Fibroblast of skin of abdomen (primary cell): ENCODE results near the gene UHRF1.
"Not testable (repeated sequence)": the region's sequence is repeated elsewhere in the genome, so short reads cannot be mapped to it uniquely, and the experiment has no call there.

Experiments used
- DNase-seq: peaks from one replicate; pipeline ENCODE4 v3.0.0-alpha.2; 2013

Gene UHRF1

DNA sequence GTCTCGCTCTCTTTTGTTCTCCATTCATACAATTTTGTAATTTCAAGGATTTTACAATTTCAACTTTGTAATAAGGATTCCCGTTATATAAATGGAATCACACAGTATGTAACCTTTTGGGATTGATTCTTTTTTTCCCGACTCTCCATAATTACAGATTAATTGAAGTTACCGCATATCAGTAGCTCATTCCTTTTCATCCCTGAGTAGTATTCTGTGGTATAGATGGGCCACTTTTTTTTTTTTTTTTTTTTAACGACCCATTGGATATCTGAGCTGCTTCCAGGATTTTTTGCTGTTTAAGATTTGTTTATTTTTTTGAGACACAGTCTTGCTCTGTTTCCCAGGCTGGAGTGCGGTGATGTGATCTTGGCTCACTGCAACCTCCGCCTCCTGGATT is 27.8 kb downstream of the UHRF1 start:
- no peak for DNase-seq

DNA sequence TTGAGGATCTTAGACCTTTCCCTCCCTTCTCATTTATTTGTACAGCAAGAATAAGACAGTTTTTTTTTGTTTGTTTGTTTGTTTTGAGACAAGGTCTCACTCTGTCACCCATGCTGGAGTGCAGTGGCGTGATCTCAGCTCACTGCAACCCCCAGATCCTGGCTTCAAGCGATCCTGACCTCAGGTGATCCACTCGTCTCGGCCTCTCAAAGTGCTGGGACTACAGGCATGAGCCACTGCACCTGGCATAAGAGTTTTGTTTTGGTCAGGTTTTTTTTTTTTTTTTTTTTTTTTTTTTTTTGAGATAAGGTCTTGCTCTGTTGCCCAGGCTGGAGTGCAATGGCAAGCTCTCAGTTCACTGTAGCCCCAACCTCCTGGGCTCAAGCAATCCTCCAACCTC is 29.2 kb downstream of the UHRF1 start:
- not testable (repeated sequence) for DNase-seq

DNA sequence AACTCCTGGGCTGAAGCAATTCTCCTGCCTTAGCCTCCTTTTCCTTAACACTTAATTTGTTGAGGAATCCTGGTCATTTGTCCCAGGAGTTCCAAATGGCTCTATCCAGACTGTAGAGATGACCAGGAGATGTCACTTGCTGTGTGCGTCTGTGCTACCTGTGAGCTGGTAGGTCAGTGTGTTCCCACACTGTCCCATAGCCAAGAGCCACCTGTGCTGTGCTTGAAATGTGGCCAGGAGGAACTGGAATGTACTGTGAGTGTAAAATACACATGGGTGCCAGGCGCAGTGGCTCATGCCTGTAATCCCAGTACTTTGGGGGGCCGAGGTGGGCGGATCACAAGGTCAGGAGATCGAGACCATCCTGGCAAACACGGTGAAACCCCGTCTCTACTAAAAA is 30.2 kb downstream of the UHRF1 start:
- DNase-seq = no peak

DNA sequence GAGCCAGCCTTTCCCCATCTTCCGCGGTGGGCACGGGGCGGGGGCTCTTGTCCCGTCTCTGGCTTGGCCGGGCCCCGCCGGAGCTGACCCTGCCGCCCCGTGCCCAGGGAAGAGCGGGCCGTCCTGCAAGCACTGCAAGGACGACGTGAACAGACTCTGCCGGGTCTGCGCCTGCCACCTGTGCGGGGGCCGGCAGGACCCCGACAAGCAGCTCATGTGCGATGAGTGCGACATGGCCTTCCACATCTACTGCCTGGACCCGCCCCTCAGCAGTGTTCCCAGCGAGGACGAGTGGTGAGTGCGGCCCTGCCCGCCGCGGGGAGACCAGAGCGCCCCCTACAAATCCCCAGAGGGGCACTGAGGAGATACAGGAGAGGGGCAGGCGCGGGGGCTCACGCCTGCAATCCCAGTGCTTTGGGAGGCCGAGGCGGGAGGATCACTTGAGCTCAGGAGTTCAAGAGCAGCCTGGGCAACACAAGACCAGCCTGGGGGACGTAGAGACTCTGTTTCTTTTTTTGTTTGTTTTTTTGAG is 32.4 kb downstream of the UHRF1 start:
- not testable (repeated sequence) for DNase-seq

DNA sequence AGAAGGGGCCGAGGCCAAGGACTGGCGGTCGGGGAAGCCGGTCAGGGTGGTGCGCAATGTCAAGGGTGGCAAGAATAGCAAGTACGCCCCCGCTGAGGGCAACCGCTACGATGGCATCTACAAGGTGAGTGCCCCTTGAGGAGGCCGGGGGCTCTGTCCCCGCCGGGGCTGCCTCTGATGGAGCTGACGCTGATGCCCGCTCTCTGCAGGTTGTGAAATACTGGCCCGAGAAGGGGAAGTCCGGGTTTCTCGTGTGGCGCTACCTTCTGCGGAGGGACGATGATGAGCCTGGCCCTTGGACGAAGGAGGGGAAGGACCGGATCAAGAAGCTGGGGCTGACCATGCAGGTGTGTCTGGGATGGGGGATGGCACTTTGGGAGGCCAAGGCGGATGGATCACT is 41.3 kb downstream of the UHRF1 start:
- not testable (repeated sequence) for DNase-seq

DNA sequence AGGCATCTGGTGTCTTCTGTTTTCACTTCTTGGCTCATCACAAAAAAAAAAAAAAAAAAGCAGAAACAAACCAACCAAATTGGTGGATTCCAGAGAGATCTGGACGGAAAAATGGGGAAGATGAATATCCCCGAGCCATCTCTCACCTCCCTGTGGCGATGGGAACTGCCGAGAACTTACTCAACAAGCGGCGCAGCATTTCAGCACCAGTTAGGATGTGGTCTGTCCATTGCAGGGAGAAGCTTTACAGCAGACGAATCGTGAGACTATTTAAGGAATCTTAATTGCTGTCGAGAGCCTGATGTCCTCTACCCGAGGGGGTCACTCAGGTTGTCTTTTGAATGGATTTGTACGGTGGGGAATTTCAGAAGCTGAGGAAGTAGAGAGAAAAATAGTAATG is 42.4 kb downstream of the UHRF1 start:
- no peak for DNase-seq

DNA sequence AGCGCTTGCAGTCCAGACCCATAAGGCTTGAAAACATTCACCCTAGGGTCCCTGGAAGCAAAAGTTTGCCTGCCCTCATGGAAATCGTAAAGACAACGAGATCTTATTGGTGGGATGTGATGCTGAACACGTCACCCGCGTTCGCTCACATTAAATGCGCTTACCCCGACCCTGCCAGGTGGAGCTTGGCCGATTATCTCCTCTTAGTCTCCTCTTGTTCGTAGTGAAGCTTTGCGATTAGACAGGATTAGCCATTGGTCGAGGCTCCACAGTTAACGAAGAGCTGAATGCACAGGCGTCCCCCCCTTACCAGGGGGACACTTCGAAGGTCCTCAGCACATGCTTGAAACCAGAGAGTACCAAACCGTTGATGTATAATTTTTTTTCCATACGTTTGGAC is 43.6 kb downstream of the UHRF1 start:
- no peak for DNase-seq

DNA sequence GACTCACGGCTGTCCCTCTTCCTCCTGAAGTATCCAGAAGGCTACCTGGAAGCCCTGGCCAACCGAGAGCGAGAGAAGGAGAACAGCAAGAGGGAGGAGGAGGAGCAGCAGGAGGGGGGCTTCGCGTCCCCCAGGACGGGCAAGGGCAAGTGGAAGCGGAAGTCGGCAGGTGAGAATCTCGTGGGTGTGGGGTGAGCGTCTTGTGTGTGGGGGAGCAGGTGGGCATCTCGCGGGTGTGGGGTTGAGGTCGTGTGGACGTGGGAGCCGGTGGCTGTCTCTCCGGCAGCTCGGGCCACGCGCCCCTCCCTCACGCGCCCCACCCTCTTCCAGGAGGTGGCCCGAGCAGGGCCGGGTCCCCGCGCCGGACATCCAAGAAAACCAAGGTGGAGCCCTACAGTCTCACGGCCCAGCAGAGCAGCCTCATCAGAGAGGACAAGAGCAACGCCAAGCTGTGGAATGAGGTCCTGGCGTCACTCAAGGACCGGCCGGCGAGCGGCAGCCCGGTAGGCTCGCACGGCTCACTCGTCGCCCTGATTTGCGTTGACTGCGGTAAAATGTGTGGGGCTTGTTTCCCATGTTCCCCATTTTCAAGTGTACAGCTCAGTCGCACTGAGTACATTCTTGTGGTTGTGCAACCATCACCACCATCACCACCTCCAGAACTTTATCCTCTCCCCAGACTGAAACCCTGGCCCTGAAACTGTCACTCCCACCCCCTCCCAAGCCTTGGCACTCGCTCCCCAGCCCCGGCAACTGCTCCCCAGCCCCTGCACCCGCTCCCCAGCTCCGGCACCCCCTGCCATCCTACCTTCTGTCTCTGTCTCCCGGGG is 45.2 kb downstream of the UHRF1 start:
- not testable (repeated sequence) for DNase-seq

DNA sequence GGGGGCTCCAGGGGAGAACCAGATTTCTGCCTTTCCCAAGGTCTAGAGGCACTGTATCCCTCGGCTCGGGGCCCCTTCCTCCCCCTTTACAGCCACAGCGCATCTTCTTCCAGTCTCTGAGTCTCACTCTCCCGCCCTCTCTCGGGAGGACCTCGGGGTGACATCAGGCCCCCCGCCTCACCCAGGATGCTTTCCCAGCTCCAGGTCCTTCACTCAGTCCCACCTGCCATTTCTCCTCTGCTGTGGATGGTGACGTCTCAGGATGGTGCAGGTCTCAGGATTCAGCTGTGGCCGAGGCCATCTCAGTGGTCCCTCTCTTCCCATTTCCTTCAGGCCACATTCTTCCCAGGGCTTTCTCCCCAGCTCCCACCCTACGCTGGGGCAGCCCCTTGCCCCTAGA is 46.0 kb downstream of the UHRF1 start:
- DNase-seq = no peak

DNA sequence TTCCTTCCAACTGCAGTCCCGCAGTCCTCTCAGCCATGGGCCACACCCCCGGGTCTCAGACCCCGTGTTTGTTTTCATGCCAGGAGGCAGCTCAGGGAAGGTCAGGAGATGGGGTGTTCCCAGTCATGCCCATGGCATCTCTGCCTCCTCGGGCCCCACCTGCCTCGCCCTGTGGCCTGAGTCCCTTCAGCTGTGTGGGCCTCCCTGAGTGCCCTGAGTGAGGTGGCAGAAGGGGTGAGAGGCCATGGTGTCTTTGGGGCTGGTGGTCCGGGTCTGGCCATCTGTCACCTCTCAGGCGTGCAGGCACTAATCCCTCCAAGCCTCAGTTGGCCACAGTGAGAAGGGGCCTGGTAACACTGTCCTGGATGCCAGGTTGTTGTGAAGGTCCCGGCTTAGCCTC is 48.7 kb downstream of the UHRF1 start:
- DNase-seq = no peak

DNA sequence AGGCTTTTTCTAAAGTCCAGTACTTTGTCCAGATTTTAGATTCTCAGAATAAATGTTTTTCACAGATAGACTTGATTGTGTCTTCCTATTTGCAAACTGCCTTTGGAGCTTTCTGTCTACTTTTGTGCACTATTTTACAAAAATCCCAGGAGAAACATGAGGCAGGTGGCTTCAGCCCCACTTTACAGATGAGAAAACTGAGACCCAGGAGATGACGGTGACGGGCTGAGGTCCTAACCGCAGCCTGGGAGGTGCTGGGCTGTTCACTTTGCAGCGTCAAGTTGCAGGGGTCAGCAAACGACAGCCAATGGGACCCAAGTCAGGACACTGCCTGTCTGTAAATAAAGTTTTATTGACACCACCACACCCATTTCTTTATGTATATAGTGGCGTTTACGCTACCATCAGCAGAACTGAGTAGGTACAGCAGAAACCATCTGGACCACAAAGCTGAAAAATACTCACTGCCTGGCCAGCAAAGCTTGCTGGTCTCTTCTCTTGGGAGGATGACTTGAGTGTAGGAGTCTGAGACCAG is 52.9 kb downstream of the UHRF1 start:
- DNase-seq = no peak

DNA sequence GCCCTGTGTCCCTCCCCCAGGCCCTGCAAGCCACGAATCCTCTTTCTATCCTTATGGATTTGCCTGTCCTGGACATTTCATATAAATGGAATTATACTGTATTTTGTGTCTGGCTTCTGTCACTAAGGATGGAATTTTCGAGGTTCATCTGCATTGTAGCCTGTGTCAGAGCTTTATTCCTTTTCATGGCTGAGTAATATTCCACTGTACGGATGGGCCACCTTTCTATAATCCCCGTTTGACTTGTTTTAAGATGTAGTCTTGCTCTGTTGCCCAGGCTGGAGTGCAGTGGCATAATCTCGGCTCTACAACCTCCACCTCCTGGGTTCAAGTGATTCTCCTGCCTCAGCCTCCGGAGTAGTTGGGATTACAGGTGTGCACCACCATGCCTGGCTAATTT is 55.8 kb downstream of the UHRF1 start:
- DNase-seq = no peak

DNA sequence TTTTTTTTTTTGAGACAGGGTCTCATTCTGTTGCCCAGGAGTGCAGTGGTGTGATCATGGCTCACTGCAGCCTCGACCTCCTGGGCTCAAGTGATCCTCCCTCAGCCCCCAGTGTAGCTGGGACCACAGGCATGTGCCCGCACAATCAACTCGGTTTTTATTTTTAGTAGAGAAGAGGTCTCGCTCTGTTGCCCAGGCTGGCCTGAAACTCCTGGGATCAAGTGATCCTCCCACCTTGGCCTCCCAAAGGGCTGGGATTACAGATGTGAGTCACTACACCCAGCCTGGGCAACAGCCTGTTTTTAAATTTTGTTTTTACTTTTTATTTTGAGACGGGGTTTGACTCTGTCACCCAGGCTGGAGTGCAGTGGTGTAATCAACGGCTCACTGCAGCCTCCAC is 57.3 kb downstream of the UHRF1 start:
- DNase-seq = no peak

DNA sequence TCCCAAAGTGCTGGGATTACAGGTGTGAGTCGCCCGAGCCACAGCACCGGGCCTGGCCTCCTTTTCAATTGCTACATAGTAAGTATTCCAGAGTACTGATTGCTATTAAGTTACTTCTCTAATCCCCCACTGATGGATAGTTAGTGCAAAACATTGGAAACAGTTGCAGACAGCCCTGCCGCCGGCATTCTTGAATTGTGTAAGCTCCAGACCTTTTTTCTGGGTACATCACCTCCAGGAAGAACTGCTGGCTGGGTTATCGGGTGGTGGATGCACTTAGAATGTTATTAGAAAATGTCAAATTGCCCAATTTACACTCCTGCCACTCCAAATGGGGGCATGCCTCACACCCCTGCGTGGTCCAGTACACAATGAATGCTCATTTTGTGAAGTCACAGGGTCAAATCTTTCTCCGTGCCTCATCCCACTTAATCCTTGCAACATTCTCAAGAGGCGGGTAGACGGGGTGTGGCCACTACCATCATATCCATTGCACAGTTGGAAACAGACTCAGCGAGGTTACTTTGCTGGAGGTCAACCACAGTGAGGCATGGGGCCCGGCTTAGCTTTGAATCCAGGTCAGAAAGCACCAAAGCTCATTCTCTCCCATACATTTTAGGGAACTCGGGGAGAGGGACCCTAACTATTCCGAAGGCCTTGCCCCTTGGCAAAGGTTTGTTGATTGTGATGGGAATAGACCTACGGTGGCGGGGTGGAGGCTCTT is 58.6 kb downstream of the UHRF1 start:
- DNase-seq = peak; percentile 27

DNA sequence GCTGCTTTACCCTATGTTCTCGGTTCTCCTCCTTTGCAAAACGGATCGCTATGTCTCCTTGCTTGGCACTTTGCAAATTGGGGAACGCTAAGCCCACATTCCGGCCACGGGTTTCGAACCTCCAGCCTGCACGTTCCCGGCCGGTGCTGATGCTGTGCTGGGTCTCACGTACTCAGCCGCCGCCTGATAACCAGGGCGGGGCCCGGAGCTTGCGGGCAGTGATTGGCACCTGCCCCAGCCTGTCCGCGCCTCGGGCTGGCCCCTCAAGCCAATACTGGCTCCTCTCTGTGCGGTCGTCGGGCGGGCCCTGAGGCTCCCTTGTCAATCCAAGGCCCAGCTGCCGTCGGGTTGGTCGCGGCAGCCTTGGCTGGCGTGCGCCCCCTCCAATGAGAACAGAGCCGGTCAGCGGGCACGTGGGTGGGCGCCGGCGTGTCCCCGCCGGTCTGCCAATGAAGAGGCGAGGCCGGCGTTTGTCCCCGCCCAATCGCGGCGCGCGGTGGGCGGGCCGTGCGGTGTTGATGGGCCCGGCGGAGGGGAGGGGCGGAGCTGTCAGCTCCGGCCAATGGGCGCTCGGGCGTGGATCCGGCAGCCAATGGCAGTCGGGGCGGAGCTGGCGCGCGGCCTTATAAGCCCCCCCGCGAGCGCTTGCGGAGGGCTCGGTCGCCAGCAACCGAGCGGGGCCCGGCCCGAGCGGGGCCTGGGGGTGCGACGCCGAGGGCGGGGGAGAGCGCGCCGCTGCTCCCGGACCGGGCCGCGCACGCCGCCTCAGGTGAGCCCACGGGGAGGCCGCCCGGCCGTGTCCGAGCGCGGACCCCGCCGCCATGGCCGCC is 59.4 kb downstream of the UHRF1 start, which contains the start of gene KDM4B:
Gene KDM4B (plus strand): TSS at position 652 of the 830 bp plus-strand sequence. CDS start 63,778 bp downstream, outside the sequence.
- DNase-seq = peak; percentile 100

DNA sequence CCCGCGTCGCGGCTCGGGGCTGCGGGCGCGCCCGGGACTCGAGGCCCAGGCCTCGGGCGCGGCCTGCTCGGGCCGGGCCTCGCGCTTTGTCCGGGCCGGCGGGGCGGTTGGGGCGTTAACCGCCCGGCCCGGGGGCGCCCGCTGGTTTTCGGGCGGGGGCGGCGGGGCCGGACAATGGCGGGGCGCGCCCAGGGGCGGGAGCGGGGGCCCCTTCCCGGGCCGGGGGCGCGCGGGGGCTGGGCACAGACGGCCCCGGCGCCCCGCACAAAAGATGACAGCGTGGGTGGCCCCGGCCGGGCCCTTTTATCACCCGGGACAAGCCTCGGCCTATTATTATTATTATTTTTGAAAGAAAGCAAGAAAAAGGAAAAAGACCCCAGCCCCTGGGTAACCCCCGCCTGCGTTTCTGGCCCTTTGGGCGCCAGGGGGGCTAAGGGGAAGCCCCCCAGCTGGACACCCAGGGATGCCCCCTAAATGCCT is 60.0 kb downstream of the UHRF1 start:
- no peak for DNase-seq

DNA sequence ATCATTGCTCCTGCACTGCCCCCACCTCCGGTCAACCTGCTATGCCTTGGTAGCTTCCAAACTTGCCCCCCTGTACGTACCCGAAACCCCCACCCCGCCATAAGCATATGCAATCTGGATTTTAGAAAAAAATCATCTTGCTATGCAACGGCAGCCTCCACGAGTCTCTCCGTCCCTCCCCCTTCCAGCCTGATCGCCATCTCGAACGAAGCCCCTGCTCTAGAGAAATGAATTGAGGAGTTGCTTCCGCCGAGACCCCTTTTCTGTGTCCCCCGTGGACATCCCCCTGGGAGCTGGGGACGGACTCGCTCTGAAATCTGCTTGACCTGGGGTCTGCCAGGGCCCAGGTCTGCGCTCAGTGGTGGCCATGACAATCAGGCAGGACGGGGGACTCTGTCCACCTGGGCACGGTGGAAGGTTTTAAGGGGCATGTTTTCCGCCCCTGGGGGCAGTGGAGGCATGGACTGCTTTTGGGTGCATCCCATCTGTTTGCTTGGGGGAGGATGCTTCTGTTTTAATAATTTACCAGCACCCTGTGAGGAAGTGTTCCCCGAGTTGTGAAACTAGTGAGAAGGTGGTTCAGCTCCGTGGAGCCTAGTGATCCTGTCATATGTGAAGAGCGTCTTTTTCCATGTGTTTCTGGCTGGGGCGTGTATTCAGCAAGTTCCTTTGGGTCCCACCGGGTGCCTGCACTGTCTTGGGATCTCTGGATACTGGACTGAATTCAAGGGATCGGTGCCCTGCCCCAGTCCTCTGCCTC is 60.7 kb downstream of the UHRF1 start:
- DNase-seq = no peak

DNA sequence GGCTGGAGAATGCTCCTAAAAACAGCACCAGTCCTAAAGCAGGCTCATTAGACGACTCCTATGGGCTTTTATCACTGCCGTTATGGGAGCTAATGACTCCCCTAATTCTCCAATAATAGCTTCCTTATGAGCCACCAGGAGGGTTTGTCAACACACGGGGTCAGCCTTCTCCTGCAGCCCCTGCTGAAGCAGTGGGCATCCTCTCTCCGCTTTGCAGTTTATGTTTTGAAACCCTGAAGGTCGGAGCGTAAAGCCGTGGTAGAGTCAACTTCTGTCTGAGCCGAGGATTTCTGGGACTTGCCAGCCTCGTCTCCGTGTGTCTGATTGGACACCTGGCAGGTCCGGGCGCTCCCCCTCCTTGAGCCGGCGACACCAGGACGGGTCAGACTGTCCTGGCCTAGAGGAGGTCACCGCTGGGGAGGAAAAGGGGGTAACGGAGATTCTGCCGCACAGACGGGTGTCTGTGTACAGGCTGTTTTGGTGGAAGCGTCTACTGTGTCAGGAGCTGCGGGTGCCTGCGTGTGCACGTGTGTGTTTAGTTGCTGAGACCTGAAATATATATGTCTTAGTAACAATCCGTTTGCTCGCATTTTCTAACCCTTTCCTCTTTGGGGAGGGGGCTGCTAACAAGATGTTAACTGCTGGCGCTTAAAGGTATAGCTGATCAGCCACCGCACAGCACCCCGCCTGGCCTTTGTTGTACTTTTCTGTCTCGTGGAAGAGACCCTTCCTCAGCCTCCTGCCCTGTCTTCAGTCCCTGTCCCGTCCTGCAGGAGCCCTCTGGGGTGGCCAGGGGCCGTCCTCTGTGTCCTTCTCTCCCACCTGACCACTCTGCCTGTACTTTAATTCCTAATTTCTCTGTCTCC is 61.5 kb downstream of the UHRF1 start:
- no peak for DNase-seq

DNA sequence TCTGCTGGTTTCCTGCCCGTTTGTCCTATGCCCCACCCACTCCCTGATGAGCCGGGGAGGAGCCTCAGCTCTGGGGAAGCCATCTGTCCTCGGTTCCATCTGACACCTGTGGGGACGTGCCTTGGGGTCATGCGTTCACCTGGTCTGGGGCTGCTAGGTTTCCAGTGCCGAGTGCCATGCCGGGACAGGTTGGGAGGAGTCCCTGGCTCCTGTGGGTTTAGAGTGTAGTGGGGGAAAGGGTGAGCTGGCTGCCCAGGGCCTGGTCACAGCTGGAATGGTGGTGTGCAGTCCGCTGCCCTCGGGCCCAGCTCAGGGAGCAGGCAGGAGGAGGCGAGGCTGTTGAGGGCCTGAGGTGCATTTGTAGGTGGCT is 62.1 kb downstream of the UHRF1 start:
- DNase-seq = no peak

DNA sequence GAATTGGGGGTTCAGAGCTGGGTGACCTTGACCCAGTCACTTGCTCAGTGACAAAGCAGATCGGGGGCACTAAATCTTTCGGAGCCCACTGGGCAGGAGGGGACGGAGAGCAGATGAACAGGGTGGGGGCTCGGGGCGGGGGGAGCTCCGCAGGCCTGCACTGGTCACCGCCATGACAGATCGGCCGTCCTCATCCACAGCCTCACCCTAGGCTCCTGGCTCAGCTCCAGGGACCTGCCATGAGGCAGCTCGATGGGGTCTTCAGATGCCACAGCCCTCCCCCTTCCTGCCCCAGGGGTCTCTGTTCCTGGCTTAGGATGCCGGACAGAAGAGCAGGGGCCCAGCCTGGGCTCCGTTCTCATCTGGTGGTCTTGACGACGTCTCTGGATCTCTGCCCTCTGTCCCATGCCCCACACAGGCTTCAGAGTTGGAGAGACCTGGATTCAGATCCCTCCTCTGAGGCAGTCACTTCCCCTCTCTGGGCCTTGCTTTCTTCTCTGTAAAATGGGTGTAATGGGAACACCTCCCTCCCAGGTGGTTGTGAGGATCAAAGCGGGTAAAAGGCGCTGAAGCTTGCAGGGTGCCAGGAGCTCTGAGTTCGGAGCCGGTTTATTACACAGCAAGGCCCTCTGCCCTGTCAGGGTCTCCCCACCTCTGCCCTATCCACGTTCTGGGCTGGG is 62.7 kb downstream of the UHRF1 start:
- no peak for DNase-seq
